Liver (tissue), 9 donors: ENCODE results near the gene PMFBP1. TPM values are rescaled to one million over a fixed set of nuclear protein-coding genes. Genes with fewer than 3 reads are reported as not detected.

Experiments used
- DNase-seq: peaks from one replicate; pipeline ENCODE4 v3.0.0-alpha.2; 2017; ENCODE audit warnings: low spot score
- H3K27ac ChIP-seq, 2 donors: one replicate each; pipeline ENCODE4 v1.7.0; 2013; ENCODE audit warnings: inconsistent platforms in 2 of 2, low read length in 2 of 2, control low read depth in 1 of 2, low read depth in 1 of 2, mild to moderate bottlenecking in 1 of 2
- H3K27me3 ChIP-seq, 4 donors: one replicate each; pipeline versions ENCODE4 v1.6.1 to v1.7.0; 2013; ENCODE audit warnings: low read length in 3 of 4, inconsistent platforms in 1 of 4, mild to moderate bottlenecking in 1 of 4, moderate library complexity in 1 of 4; ENCODE audit not compliant: control insufficient read depth in 4 of 4, insufficient read depth in 4 of 4
- H3K36me3 ChIP-seq, 4 donors: one replicate each; pipeline versions ENCODE4 v1.6.1 to v1.7.0; 2013; ENCODE audit warnings: low read length in 3 of 4, mild to moderate bottlenecking in 3 of 4, low read depth in 1 of 4, moderate library complexity in 1 of 4; ENCODE audit not compliant: control insufficient read depth in 4 of 4, insufficient read depth in 3 of 4
- H3K4me1 ChIP-seq, 4 donors: one replicate each; pipeline versions ENCODE4 v1.6.1 to v1.7.0; 2013; ENCODE audit warnings: low read length in 3 of 4, mild to moderate bottlenecking in 3 of 4, moderate library complexity in 1 of 4; ENCODE audit not compliant: control insufficient read depth in 4 of 4, insufficient read depth in 4 of 4
- H3K4me3 ChIP-seq, 3 donors: one replicate each; pipeline versions ENCODE4 v1.6.1 to v1.7.0; 2013; ENCODE audit warnings: low read length in 3 of 3, control low read depth in 1 of 3, low read depth in 1 of 3, mild to moderate bottlenecking in 1 of 3
- H3K9ac ChIP-seq, 2 donors: one replicate each; pipeline ENCODE4 v1.7.0; 2013; ENCODE audit warnings: low read length in 2 of 2, mild to moderate bottlenecking in 2 of 2, moderate library complexity in 2 of 2, control low read depth in 1 of 2, low read depth in 1 of 2
- H3K9me3 ChIP-seq, 4 donors: one replicate each; pipeline versions ENCODE4 v1.6.1 to v1.7.0; 2013; ENCODE audit warnings: low read length in 3 of 4; ENCODE audit not compliant: control insufficient read depth in 4 of 4
- EGR1 ChIP-seq, 2 donors: IDR thresholded peaks; 2 replicates each; pipeline ENCODE4 v1.6.1; 2016 to 2018; ENCODE audit warnings: antibody characterized with exemption in 2 of 2, low read depth in 2 of 2
- FOXA1 ChIP-seq: IDR thresholded peaks from 2 replicates; pipeline ENCODE4 v1.6.1; 2016; ENCODE audit warnings: antibody characterized with exemption
- FOXA2 ChIP-seq: IDR thresholded peaks from 2 replicates; pipeline ENCODE4 v1.6.1; 2016; ENCODE audit warnings: antibody characterized with exemption
- GABPA ChIP-seq, 2 donors: IDR thresholded peaks in 1 of 2; conservative IDR thresholded peaks in 1 of 2; 2 replicates each; pipeline ENCODE4 v1.6.1; 2016; ENCODE audit warnings: antibody characterized with exemption in 2 of 2, mild to moderate bottlenecking in 1 of 2, moderate library complexity in 1 of 2
- HNF4A ChIP-seq, 2 donors: conservative IDR thresholded peaks; 2 replicates each; pipeline ENCODE4 v1.6.1; 2016; ENCODE audit warnings: antibody characterized with exemption in 2 of 2, mild to moderate bottlenecking in 2 of 2
- HNF4G ChIP-seq: IDR thresholded peaks from 2 replicates; pipeline ENCODE4 v1.6.1; 2016; ENCODE audit warnings: antibody characterized with exemption
- JUND ChIP-seq, 2 donors: IDR thresholded peaks; 2 replicates each; pipeline ENCODE4 v1.6.1; 2016; ENCODE audit warnings: antibody characterized with exemption in 2 of 2
- NR2F2 ChIP-seq: IDR thresholded peaks from 2 replicates; pipeline ENCODE4 v1.6.1; 2016; ENCODE audit warnings: antibody characterized with exemption
- RAD21 ChIP-seq, 2 donors: IDR thresholded peaks; 2 replicates each; pipeline ENCODE4 v1.6.1; 2016; ENCODE audit warnings: antibody characterized with exemption in 2 of 2, mild to moderate bottlenecking in 2 of 2
- SP1 ChIP-seq: IDR thresholded peaks from 2 replicates; pipeline ENCODE4 v1.6.1; 2018; ENCODE audit warnings: antibody characterized with exemption, mild to moderate bottlenecking
- TAF1 ChIP-seq: conservative IDR thresholded peaks from 2 replicates; pipeline ENCODE4 v1.6.1; 2016; ENCODE audit warnings: antibody characterized with exemption, mild to moderate bottlenecking
- YY1 ChIP-seq: IDR thresholded peaks from 2 replicates; pipeline ENCODE4 v1.6.1; 2016; ENCODE audit warnings: antibody characterized with exemption, mild to moderate bottlenecking
- WGBS: extraction: QIAGEN DNeasy Blood & Tissue Kit; methylation state at CpG from one replicate; pipeline ENCODE4 v1.1.7; 2013; 5-methylcytosine and 5-hydroxymethylcytosine counted together
- polyA plus RNA-seq, 2 donors: library from polyadenylated mRNA; stranded (reverse) in 1 of 2; unstranded in 1 of 2; fragments of 200-250 nt in 1 of 2; fragments of >200 nt in 1 of 2; fragmentation: Nextera tagmentation in 1 of 2; extraction: Ambion mirVana in 1 of 2; gene quantifications; one replicate each; pipeline versions ENCODE4 v1.2.1 to v1.2.3, GENCODE V29; 2013 to 2015
- total RNA-seq, 2 donors: library from RNA; depleted of rRNA; stranded (reverse); fragments of >200 nt; gene quantifications; one replicate each; pipeline ENCODE4 v1.2.3, GENCODE V29; 2014
- TF ChIP-seq, protein P1 (sequence below): IDR thresholded peaks from 2 replicates; pipeline ENCODE4 v1.6.1; 2016; ENCODE audit warnings: antibody characterized with exemption
- TF ChIP-seq, protein P2 (sequence below): IDR thresholded peaks from 2 replicates; pipeline ENCODE4 v1.6.1; 2016; ENCODE audit warnings: antibody characterized with exemption, mild to moderate bottlenecking
- TF ChIP-seq, protein P3 (sequence below): IDR thresholded peaks from 2 replicates; pipeline ENCODE4 v1.6.1; 2016; ENCODE audit warnings: antibody characterized with exemption
- TF ChIP-seq, protein P4 (sequence below): IDR thresholded peaks from 2 replicates; pipeline ENCODE4 v1.6.1; 2016; ENCODE audit warnings: antibody characterized with exemption
- TF ChIP-seq, protein P5 (sequence below): fragments of 150-350 bp; IDR thresholded peaks from 2 replicates; pipeline ENCODE4 v1.5.1; 2017; ENCODE audit warnings: improper control_type of control experiment, low read depth, low read length; ENCODE audit not compliant: missing input control
- donor health status: healthy.
- donor health status: healthy.
- donor health status: healthy.
- donor health status: healthy.
- donor health status: healthy.

PMFBP1 gene
- total and polyA plus RNA-seq, 4 donors = 0.06 to 1.4 (median 0.29) TPM

DNA sequence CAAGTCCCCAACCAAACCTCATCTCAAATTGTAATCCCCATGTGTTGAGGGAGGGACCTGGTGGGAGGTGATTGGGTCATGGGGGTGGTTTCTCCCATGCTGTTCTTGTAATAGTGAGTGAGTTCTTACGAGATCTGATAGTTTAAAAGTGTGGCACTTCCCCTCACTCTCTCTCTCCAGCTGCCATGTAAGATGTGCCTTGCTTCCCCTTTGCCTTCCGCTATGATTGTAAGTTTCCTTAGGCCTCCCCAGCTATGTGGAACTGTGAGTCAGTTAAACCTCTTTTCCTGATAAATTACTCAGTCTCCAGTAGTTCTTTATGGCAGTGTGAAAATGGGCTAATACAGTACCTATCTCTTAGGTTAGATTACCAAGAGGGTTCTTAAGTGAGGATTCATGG is 5.8 kb downstream of the PMFBP1 start (continued):
- TF ChIP-seq, protein P1, sequence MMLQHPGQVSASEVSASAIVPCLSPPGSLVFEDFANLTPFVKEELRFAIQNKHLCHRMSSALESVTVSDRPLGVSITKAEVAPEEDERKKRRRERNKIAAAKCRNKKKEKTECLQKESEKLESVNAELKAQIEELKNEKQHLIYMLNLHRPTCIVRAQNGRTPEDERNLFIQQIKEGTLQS = no peak
- TF ChIP-seq HNF4G (no peak), HNF4A (conservative IDR thresholded peaks at IDR 0.05) (no peak)

DNA sequence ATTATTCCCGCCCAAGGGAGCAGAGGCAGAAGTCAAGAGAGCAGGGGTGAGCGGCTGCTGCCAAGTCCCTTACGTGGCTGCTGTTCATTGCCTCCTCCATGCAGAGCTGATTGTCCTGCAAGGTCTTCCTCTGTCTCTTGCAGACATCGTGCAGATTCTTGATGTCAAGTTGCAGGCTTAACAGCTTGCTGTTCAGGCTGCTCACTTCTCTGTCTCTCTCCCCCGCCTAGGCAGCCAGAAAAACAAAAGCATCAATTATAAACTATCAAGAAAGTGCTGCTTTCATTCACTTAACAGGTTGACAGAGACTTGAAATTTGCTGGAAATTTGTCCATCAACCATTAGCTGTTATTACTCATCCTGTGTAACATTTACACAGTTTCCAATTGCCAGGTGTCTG is 7.3 kb downstream of the PMFBP1 start:
- no peaks in the 10 kb centered on the region for H3K9me3 ChIP-seq
- H3K27me3 ChIP-seq = no peaks in the 10 kb centered on the region
- H3K4me3 ChIP-seq = no peak overlapping the region
- 69% methylated on average over 5 of the region's 5 CpGs for WGBS
- TF ChIP-seq JUND (IDR thresholded peaks at IDR 0.05) (no peak), SP1 (no peak), NR2F2 (no peak), FOXA2 (no peak), EGR1 (IDR thresholded peaks at IDR 0.05; ENCODE audit: low read depth in 2 of 2) (no peak), HNF4G (no peak), FOXA1 (no peak), TAF1 (no peak), GABPA (IDR thresholded peaks at IDR 0.05 in 1 of 2, conservative IDR thresholded peaks at IDR 0.05 in 1 of 2) (no peak), HNF4A (conservative IDR thresholded peaks at IDR 0.05) (no peak), YY1 (no peak), RAD21 (IDR thresholded peaks at IDR 0.05) (no peak)
- TF ChIP-seq, protein P2, sequence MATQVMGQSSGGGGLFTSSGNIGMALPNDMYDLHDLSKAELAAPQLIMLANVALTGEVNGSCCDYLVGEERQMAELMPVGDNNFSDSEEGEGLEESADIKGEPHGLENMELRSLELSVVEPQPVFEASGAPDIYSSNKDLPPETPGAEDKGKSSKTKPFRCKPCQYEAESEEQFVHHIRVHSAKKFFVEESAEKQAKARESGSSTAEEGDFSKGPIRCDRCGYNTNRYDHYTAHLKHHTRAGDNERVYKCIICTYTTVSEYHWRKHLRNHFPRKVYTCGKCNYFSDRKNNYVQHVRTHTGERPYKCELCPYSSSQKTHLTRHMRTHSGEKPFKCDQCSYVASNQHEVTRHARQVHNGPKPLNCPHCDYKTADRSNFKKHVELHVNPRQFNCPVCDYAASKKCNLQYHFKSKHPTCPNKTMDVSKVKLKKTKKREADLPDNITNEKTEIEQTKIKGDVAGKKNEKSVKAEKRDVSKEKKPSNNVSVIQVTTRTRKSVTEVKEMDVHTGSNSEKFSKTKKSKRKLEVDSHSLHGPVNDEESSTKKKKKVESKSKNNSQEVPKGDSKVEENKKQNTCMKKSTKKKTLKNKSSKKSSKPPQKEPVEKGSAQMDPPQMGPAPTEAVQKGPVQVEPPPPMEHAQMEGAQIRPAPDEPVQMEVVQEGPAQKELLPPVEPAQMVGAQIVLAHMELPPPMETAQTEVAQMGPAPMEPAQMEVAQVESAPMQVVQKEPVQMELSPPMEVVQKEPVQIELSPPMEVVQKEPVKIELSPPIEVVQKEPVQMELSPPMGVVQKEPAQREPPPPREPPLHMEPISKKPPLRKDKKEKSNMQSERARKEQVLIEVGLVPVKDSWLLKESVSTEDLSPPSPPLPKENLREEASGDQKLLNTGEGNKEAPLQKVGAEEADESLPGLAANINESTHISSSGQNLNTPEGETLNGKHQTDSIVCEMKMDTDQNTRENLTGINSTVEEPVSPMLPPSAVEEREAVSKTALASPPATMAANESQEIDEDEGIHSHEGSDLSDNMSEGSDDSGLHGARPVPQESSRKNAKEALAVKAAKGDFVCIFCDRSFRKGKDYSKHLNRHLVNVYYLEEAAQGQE = no peak
- TF ChIP-seq, protein P3, sequence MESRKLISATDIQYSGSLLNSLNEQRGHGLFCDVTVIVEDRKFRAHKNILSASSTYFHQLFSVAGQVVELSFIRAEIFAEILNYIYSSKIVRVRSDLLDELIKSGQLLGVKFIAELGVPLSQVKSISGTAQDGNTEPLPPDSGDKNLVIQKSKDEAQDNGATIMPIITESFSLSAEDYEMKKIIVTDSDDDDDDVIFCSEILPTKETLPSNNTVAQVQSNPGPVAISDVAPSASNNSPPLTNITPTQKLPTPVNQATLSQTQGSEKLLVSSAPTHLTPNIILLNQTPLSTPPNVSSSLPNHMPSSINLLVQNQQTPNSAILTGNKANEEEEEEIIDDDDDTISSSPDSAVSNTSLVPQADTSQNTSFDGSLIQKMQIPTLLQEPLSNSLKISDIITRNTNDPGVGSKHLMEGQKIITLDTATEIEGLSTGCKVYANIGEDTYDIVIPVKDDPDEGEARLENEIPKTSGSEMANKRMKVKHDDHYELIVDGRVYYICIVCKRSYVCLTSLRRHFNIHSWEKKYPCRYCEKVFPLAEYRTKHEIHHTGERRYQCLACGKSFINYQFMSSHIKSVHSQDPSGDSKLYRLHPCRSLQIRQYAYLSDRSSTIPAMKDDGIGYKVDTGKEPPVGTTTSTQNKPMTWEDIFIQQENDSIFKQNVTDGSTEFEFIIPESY = no peak
- TF ChIP-seq, protein P4, sequence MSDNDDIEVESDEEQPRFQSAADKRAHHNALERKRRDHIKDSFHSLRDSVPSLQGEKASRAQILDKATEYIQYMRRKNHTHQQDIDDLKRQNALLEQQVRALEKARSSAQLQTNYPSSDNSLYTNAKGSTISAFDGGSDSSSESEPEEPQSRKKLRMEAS = no peak
- TF ChIP-seq, protein P1 = no peak
- TF ChIP-seq, protein P5, sequence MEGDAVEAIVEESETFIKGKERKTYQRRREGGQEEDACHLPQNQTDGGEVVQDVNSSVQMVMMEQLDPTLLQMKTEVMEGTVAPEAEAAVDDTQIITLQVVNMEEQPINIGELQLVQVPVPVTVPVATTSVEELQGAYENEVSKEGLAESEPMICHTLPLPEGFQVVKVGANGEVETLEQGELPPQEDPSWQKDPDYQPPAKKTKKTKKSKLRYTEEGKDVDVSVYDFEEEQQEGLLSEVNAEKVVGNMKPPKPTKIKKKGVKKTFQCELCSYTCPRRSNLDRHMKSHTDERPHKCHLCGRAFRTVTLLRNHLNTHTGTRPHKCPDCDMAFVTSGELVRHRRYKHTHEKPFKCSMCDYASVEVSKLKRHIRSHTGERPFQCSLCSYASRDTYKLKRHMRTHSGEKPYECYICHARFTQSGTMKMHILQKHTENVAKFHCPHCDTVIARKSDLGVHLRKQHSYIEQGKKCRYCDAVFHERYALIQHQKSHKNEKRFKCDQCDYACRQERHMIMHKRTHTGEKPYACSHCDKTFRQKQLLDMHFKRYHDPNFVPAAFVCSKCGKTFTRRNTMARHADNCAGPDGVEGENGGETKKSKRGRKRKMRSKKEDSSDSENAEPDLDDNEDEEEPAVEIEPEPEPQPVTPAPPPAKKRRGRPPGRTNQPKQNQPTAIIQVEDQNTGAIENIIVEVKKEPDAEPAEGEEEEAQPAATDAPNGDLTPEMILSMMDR = no peak
- no peaks in the 10 kb centered on the region for H3K4me1 ChIP-seq
- no peak for DNase-seq
- H3K9ac ChIP-seq = no peak overlapping the region
- no peaks in the 10 kb centered on the region for H3K36me3 ChIP-seq
- H3K27ac ChIP-seq = no peak overlapping the region
